Lower leg skin (tissue), 3 donors: ENCODE results near the gene LTBP4.

Experiments
- CTCF ChIP-seq, 3 donors: fragments of 450-650 bp; IDR thresholded peaks; one replicate each; pipeline ENCODE4 v1.5.1; 2016; ENCODE audit warnings: antibody characterized with exemption in 3 of 3, mild to moderate bottlenecking in 3 of 3, moderate library complexity in 2 of 3
- POLR2A ChIP-seq, 2 donors: fragments of 450-650 bp; IDR thresholded peaks; one replicate each; pipeline ENCODE4 v1.6.1; 2016 to 2017; ENCODE audit warnings: antibody characterized with exemption in 2 of 2, mild to moderate bottlenecking in 1 of 2, moderate library complexity in 1 of 2

- no peak for TF ChIP-seq POLR2A (IDR thresholded peaks at IDR 0.05)
- no peak for TF ChIP-seq CTCF (IDR thresholded peaks at IDR 0.05)
These were observed 8.6 kb downstream of the LTBP4 start for GRCh38 chr19:40609561-40610395.
